Trophoblast cell (in vitro differentiated cells and primary cell): ENCODE data around the gene ADAM17.

Experiments
- DNase-seq, 2 donors: peaks; one replicate each; pipeline ENCODE4 v3.0.0-alpha.2; 2016
- H2AFZ ChIP-seq: 2 replicates; pipeline ENCODE4 v1.6.1; 2013; ENCODE audit warnings: low read length, moderate library complexity, mild to moderate bottlenecking; ENCODE audit not compliant: insufficient read depth, poor library complexity
- H2AK5ac ChIP-seq: 2 replicates; pipeline ENCODE4 v1.6.1; 2013; ENCODE audit warnings: mild to moderate bottlenecking, low read length
- H2BK120ac ChIP-seq: 2 replicates; pipeline ENCODE4 v1.6.1; 2013; ENCODE audit warnings: low read length, mild to moderate bottlenecking, moderate library complexity; ENCODE audit not compliant: insufficient read depth, poor library complexity
- H2BK12ac ChIP-seq: 2 replicates; pipeline ENCODE4 v1.6.1; 2013; ENCODE audit warnings: mild to moderate bottlenecking, low read length, moderate library complexity
- H2BK5ac ChIP-seq: 2 replicates; pipeline ENCODE4 v1.6.1; 2013; ENCODE audit warnings: low read length, low read depth, moderate library complexity, mild to moderate bottlenecking; ENCODE audit not compliant: poor library complexity
- H3K14ac ChIP-seq: 2 replicates; pipeline ENCODE4 v1.6.1; 2013; ENCODE audit warnings: mild to moderate bottlenecking, low read length
- H3K18ac ChIP-seq: 2 replicates; pipeline ENCODE4 v1.6.1; 2013; ENCODE audit warnings: mild to moderate bottlenecking, low read length
- H3K23ac ChIP-seq: 2 replicates; pipeline ENCODE4 v1.6.1; 2013; ENCODE audit warnings: low read length
- H3K27ac ChIP-seq: 2 replicates; pipeline ENCODE4 v1.5.1; 2013; ENCODE audit warnings: low read depth, mild to moderate bottlenecking, inconsistent platforms, low read length, moderate library complexity
- H3K27me3 ChIP-seq: 2 replicates; pipeline ENCODE4 v1.6.1; 2013; ENCODE audit warnings: inconsistent platforms, mild to moderate bottlenecking, low read length, moderate library complexity; ENCODE audit not compliant: insufficient read depth
- H3K36me3 ChIP-seq, 2 experiments: 1 replicate in 1 of 2; 2 replicates in 1 of 2; pipeline ENCODE4 v1.6.1; 2013; ENCODE audit warnings: low read length in 2 of 2, mild to moderate bottlenecking in 2 of 2, moderate library complexity in 1 of 2; ENCODE audit not compliant: insufficient read depth in 2 of 2, control insufficient read depth in 1 of 2
- H3K4ac ChIP-seq: 2 replicates; pipeline ENCODE4 v1.6.1; 2013; ENCODE audit warnings: low read depth, mild to moderate bottlenecking, low read length, moderate library complexity
- H3K4me1 ChIP-seq, 2 experiments: 1 replicate in 1 of 2; 2 replicates in 1 of 2; pipeline ENCODE4 v1.6.1; 2013; ENCODE audit warnings: low read length in 2 of 2, mild to moderate bottlenecking in 2 of 2, moderate library complexity in 1 of 2; ENCODE audit not compliant: insufficient read depth in 2 of 2, control insufficient read depth in 1 of 2
- H3K4me2 ChIP-seq: 2 replicates; pipeline ENCODE4 v1.6.1; 2013; ENCODE audit warnings: inconsistent platforms, mild to moderate bottlenecking, low read length, moderate library complexity
- H3K4me3 ChIP-seq: 2 replicates; pipeline ENCODE4 v1.5.1; 2013; ENCODE audit warnings: mild to moderate bottlenecking, low read depth, low read length, inconsistent platforms
- H3K79me1 ChIP-seq: one replicate; pipeline ENCODE4 v1.6.1; 2013; ENCODE audit warnings: low read length
- H3K79me2 ChIP-seq: 2 replicates; pipeline ENCODE4 v1.6.1; 2013; ENCODE audit warnings: low read length, mild to moderate bottlenecking; ENCODE audit not compliant: control insufficient read depth, insufficient read depth, poor library complexity
- H3K9ac ChIP-seq: 2 replicates; pipeline ENCODE4 v1.6.1; 2013; ENCODE audit warnings: mild to moderate bottlenecking, low read length
- H3K9me3 ChIP-seq: 2 replicates; pipeline ENCODE4 v1.6.1; 2013; ENCODE audit warnings: low read depth, mild to moderate bottlenecking, control low read depth, inconsistent platforms, low read length; ENCODE audit not compliant: insufficient read depth
- H4K12ac ChIP-seq: 2 replicates; pipeline ENCODE4 v1.6.1; 2013; ENCODE audit warnings: low read depth, mild to moderate bottlenecking, low read length, moderate library complexity
- H4K8ac ChIP-seq: 2 replicates; pipeline ENCODE4 v1.6.1; 2013; ENCODE audit warnings: low read depth, mild to moderate bottlenecking, low read length, moderate library complexity
- H4K91ac ChIP-seq: one replicate; pipeline ENCODE4 v1.6.1; 2013; ENCODE audit warnings: low read depth, mild to moderate bottlenecking, low read length, moderate library complexity
- WGBS: extraction: QIAGEN DNeasy Blood & Tissue Kit; methylation state at CpG from one replicate; pipeline ENCODE4 v1.1.7; 2013; ENCODE audit warnings: missing lambda C conversion rate; ENCODE audit not compliant: insufficient read length, insufficient coverage; ENCODE audit errors: extremely low coverage; 5-methylcytosine and 5-hydroxymethylcytosine counted together

The ADAM17 gene

DNA sequence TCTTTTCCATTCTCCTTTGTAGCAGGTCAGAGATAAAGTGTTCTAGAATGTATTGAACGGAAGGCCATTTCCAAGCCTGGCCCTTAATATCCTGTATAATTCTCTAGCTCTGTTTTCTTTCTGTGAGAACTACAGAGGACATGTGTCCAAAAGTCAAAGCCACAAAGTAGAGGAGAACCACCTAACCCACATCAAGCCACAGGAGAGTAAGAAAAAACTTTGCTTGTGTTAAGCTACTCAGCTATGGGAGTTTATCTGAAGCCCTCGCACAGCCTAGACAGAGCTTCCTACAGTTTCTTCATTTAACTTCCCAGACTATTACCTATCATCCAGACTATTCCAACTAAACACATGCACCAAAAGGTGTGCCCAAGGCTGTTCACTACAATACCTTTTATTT, 22.0 kb downstream of the ADAM17 start:
- no peak overlapping the region for H3K4me3 ChIP-seq
- WGBS = no CpG with 5 or more reads among the region's 2 CpGs
- H3K9ac ChIP-seq = no peak overlapping the region
- H3K36me3 ChIP-seq = peaks cover 10 to 11% of the 10 kb centered on the region in 2 experiments
- H4K8ac ChIP-seq = no peak overlapping the region
- H3K18ac ChIP-seq = no peak overlapping the region
- no peak overlapping the region for H4K91ac ChIP-seq
- H2AK5ac ChIP-seq = no peak overlapping the region
- H2AFZ ChIP-seq = no peak overlapping the region
- no peak overlapping the region for H3K4me2 ChIP-seq
- H3K27ac ChIP-seq = no peak overlapping the region
- no peaks in the 10 kb centered on the region for H3K27me3 ChIP-seq
- no peak overlapping the region for H2BK12ac ChIP-seq
- H4K12ac ChIP-seq = no peak overlapping the region
- H3K4ac ChIP-seq = no peak overlapping the region
- no peak for DNase-seq
- H3K9me3 ChIP-seq = no peaks in the 10 kb centered on the region
- no peak overlapping the region for H3K14ac ChIP-seq
- H3K23ac ChIP-seq = no peak overlapping the region
- no peak overlapping the region for H2BK5ac ChIP-seq
- no peaks in the 10 kb centered on the region for H3K79me1 ChIP-seq
- no peaks in the 10 kb centered on the region for H3K79me2 ChIP-seq
- H2BK120ac ChIP-seq = no peak overlapping the region
- H3K4me1 ChIP-seq = no peaks in the 10 kb centered on the region

DNA sequence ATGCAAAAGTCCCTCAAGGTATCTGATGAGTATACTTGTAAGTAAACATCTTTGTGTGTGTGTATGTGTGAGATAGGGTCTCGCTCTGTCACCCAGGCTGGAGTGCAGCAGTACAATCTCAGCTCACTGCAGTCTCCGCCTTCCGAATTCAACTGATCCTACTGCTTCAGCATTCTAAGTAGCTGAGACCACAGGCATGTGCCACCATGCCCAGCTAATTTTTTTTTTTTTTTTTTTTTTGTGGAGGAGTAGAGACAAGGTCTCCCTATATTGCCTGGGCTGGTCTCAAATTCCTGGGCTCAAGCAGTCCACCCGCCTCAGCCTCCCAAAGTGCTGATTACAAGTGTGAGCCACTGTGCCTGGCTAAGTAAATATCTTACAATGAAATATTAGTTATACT, 23.2 kb downstream of the ADAM17 start:
- H4K8ac ChIP-seq = no peak overlapping the region
- H4K91ac ChIP-seq = no peak overlapping the region
- peaks cover 10 to 11% of the 10 kb centered on the region in 2 experiments for H3K36me3 ChIP-seq
- H3K9me3 ChIP-seq = no peaks in the 10 kb centered on the region
- no peak overlapping the region for H3K18ac ChIP-seq
- H3K23ac ChIP-seq = no peak overlapping the region
- no peak for DNase-seq
- no peak overlapping the region for H3K27ac ChIP-seq
- H3K4me2 ChIP-seq = no peak overlapping the region
- no peak overlapping the region for H2BK5ac ChIP-seq
- no CpG with 5 or more reads among the region's 4 CpGs for WGBS
- H3K4ac ChIP-seq = no peak overlapping the region
- no peak overlapping the region for H3K4me3 ChIP-seq
- no peak overlapping the region for H4K12ac ChIP-seq
- H3K79me2 ChIP-seq = no peaks in the 10 kb centered on the region
- H3K9ac ChIP-seq = no peak overlapping the region
- no peak overlapping the region for H3K14ac ChIP-seq
- no peak overlapping the region for H2BK12ac ChIP-seq
- H3K4me1 ChIP-seq = no peaks in the 10 kb centered on the region
- H2AFZ ChIP-seq = no peak overlapping the region
- no peaks in the 10 kb centered on the region for H3K79me1 ChIP-seq
- H3K27me3 ChIP-seq = no peaks in the 10 kb centered on the region
- H2BK120ac ChIP-seq = no peak overlapping the region
- no peak overlapping the region for H2AK5ac ChIP-seq

DNA sequence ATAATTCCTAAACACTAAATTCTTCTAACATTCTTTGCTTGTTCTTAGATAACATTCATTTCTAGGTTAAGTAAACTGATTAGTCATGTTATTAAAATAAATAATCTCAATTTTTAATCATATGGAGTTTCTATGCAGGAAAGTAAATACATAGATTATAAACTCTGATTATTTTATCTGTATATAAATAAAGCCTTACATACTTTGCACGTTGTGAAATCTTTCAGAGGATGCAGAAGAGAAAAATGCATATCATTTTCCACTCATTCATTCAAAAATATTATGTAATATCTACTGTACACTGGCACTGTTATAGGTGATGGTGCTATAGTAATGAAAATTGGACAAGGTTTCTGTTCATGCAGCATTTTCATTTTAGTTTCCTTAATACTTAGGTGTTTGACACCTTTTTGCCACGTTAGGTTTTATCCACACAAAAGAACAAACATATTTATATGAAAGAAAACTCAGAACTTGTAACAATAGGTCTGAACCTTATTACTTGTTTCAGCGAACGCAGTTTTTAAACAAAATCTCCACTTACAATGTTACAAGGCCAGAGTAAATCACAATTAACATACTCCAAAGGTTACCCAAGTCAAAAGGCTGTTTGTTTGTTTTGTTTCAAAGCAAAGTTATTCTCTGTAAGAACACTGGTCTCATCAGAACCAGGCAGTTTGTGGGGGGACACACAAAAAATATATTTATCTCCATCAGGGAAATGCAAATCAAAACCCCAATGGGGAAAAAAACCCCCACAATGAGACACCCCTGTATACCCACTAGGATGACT, 27.4 kb downstream of the ADAM17 start:
- Histone ChIP-seq H3K27ac (no peak overlapping the region), H3K36me3 (peaks cover 14 to 15% of the 10 kb centered on the region in 2 experiments), H3K79me2 (no peaks in the 10 kb centered on the region), H2BK5ac (no peak overlapping the region), H3K14ac (no peak overlapping the region), H3K4me3 (no peak overlapping the region), H2AK5ac (no peak overlapping the region), H3K27me3 (no peaks in the 10 kb centered on the region), H2BK120ac (no peak overlapping the region), H3K18ac (no peak overlapping the region), H4K12ac (no peak overlapping the region), H4K8ac (no peak overlapping the region), H3K4me1 (no peaks in the 10 kb centered on the region), H3K4ac (no peak overlapping the region), H3K23ac (no peak overlapping the region), H3K79me1 (no peaks in the 10 kb centered on the region), H3K9me3 (no peaks in the 10 kb centered on the region), H2BK12ac (no peak overlapping the region), H2AFZ (no peak overlapping the region), H3K4me2 (no peak overlapping the region), H4K91ac (no peak overlapping the region), H3K9ac (no peak overlapping the region)
- DNase-seq = no peak
- no CpG with 5 or more reads among the region's 4 CpGs for WGBS

DNA sequence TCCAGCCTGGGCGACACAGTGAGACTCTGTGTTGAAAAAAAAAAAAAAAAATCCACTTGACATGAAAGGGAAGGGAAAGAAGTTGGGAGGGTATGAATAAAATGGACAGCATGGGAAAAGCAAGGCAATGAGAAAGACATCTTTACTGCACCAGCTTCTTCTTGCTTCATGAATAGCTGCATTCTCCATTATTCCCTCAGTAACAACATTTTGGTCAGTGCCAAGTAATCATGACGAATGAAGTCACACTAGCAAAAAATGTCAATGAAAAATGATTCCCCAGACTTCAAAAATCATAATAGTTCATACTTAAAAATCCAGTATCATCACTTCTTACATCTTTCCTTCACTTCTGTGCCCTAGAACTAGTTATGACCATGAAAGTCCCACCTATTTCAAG, 30.4 kb downstream of the ADAM17 start:
- Histone ChIP-seq H3K4me2 (no peak overlapping the region), H3K4me1 (no peaks in the 10 kb centered on the region), H3K27ac (no peak overlapping the region), H2AK5ac (no peak overlapping the region), H2BK12ac (no peak overlapping the region), H3K23ac (no peak overlapping the region), H4K8ac (no peak overlapping the region), H4K12ac (no peak overlapping the region), H3K79me2 (no peaks in the 10 kb centered on the region), H3K79me1 (no peaks in the 10 kb centered on the region), H3K4ac (no peak overlapping the region), H3K9me3 (no peaks in the 10 kb centered on the region), H2AFZ (no peak overlapping the region), H4K91ac (no peak overlapping the region), H3K36me3 (peaks cover 11 to 12% of the 10 kb centered on the region in 2 experiments), H3K27me3 (no peaks in the 10 kb centered on the region), H3K4me3 (no peak overlapping the region), H3K14ac (no peak overlapping the region), H3K18ac (no peak overlapping the region), H2BK120ac (no peak overlapping the region), H3K9ac (no peak overlapping the region), H2BK5ac (no peak overlapping the region)
- no peak for DNase-seq
- no CpG with 5 or more reads among the region's 2 CpGs for WGBS
